DMS153 (cell line): ENCODE measurements around the gene C19orf25.
A peak's percentile ranks its signal among the peaks of the same experiment; 100 is the strongest.
"Not testable (repeated sequence)": the region's sequence is repeated elsewhere in the genome, so short reads cannot be mapped to it uniquely, and the experiment has no call there.

Experiments used
- DNase-seq: peaks from one replicate; lab custom pipeline; 2025; lab: John Stamatoyannopoulos, UW

The C19orf25 gene

GRCh38 chr19:1512671-1513498 lies 33.9 kb upstream of the C19orf25 start, which contains the start of gene ADAMTSL5:
TSS of gene ADAMTSL5 (minus strand) at chr19:1513019. CDS start at chr19:1510943, 2,076 bp downstream.
- DNase-seq = no peak

- DNase-seq = no peak
Observed at GRCh38 chr19:1511318-1512317, 32.6 kb upstream of the C19orf25 start.

GRCh38 chr19:1510807-1511206 lies 31.8 kb upstream of the C19orf25 start:
- DNase-seq = no peak

- DNase-seq = no peak
Observed at GRCh38 chr19:1510442-1510806, 31.4 kb upstream of the C19orf25 start.

GRCh38 chr19:1509602-1510441 lies 30.8 kb upstream of the C19orf25 start:
- no peak for DNase-seq

GRCh38 chr19:1508507-1508856 lies 29.5 kb upstream of the C19orf25 start:
- no peak for DNase-seq

GRCh38 chr19:1507763-1508506 lies 28.9 kb upstream of the C19orf25 start:
- DNase-seq = peak; percentile 80

GRCh38 chr19:1507192-1507660 lies 28.2 kb upstream of the C19orf25 start:
- no peak for DNase-seq

- DNase-seq = no peak
Observed at GRCh38 chr19:1505991-1506881, 27.2 kb upstream of the C19orf25 start.

GRCh38 chr19:1505012-1505411 lies 26.0 kb upstream of the C19orf25 start:
- no peak for DNase-seq

GRCh38 chr19:1503925-1504773 lies 25.1 kb upstream of the C19orf25 start:
- DNase-seq = no peak

GRCh38 chr19:1503089-1503924 lies 24.3 kb upstream of the C19orf25 start:
- no peak for DNase-seq

- DNase-seq = no peak
Observed at GRCh38 chr19:1502433-1503088, 23.5 kb upstream of the C19orf25 start.

GRCh38 chr19:1501200-1501595 lies 22.2 kb upstream of the C19orf25 start:
- DNase-seq = no peak

GRCh38 chr19:1499231-1499630 lies 20.2 kb upstream of the C19orf25 start:
- not testable (repeated sequence) for DNase-seq

GRCh38 chr19:1497578-1498235 lies 18.7 kb upstream of the C19orf25 start:
- no peak for DNase-seq
